Breast epithelium (tissue), 4 donors: ENCODE measurements around the gene MAPK8. TPM values are rescaled to one million over a fixed set of nuclear protein-coding genes. Genes with fewer than 3 reads are reported as not detected.

ENCODE experiments used
- DNase-seq, 2 donors: peaks; one replicate each; pipeline ENCODE4 v3.0.0-alpha.2; 2019; ENCODE audit warnings: low spot score in 2 of 2
- H3K27ac ChIP-seq, 2 donors: fragments of 200-600 bp; sonication (generic) in 1 of 2; one replicate each; pipeline ENCODE4 v1.5.1; 2016 to 2019; ENCODE audit warnings: mild to moderate bottlenecking in 1 of 2
- H3K27me3 ChIP-seq, 2 donors: fragments of 200-600 bp; sonication (generic) in 1 of 2; one replicate each; pipeline versions ENCODE4 v1.5.1 to v1.6.0; 2017 to 2019; ENCODE audit warnings: control low read depth in 1 of 2, mild to moderate bottlenecking in 1 of 2
- H3K36me3 ChIP-seq: fragments of 200-600 bp; one replicate; pipeline ENCODE4 v1.5.1; 2019
- H3K4me1 ChIP-seq, 2 donors: fragments of 200-600 bp; sonication (generic); one replicate each; pipeline ENCODE4 v1.5.1; 2016 to 2019; ENCODE audit warnings: control low read depth in 1 of 2
- H3K4me3 ChIP-seq, 3 donors: fragments of 200-600 bp; sonication (generic); 1 replicate in 2 of 3; 2 replicates in 1 of 3; pipeline ENCODE4 v1.5.1; 2016 to 2019; ENCODE audit warnings: mild to moderate bottlenecking in 3 of 3, moderate library complexity in 2 of 3
- H3K9me3 ChIP-seq, 2 donors: fragments of 200-600 bp; sonication (generic) in 1 of 2; one replicate each; pipeline ENCODE4 v1.5.1; 2016 to 2019; ENCODE audit warnings: control low read depth in 1 of 2
- POLR2A ChIP-seq: fragments of 450-650 bp; IDR thresholded peaks from one replicate; pipeline ENCODE4 v1.6.1; 2016; ENCODE audit warnings: antibody characterized with exemption, mild to moderate bottlenecking, moderate library complexity
- POLR2AphosphoS5 ChIP-seq, 3 donors: sonication (generic); formaldehyde crosslinking; IDR thresholded peaks; one replicate each; pipeline ENCODE4 v1.6.1; 2017; ENCODE audit warnings: antibody characterized with exemption in 3 of 3
- intact Hi-C: fragments of 100-400 bp; cut with DNase I; formaldehyde crosslinking; loops from one replicate; pipeline ENCODE4 v1.15.1; 2023; ENCODE audit warnings: low total_unique reads
- total RNA-seq, 3 donors: library from RNA; depleted of rRNA; stranded (reverse); fragments of >200 nt; gene quantifications; one replicate each; pipeline ENCODE4 v1.1.0, GENCODE V29; 2016
- TF ChIP-seq, protein P1 (sequence below), 3 donors: fragments of 450-650 bp; IDR thresholded peaks; one replicate each; pipeline ENCODE4 v1.5.1; 2016 to 2017; ENCODE audit warnings: antibody characterized with exemption in 3 of 3, mild to moderate bottlenecking in 3 of 3, moderate library complexity in 3 of 3

Gene MAPK8
- total RNA-seq, 3 donors from 2014 or later, result 52.5 to 108 (median 74.1) TPM

DNA sequence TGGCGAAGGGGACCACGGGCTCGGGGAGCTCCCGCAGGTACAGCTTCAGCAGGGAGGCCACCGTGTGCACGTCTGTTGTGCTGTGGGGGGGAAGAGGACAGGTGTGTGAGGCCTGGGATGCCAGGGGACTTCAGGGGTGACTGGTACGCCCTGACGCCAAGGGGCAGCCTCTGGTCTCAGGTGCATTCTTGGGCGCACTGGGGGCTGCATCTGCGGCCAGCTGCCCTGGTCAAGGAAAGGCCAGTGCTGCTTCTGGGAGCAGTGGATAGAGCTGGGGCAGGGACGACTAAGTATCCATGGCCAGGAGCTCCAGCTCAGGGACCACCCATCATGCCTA is 148.5 kb downstream of the MAPK8 start:
- H3K9me3 ChIP-seq, result no peaks in the 10 kb centered on the region
- H3K4me3 ChIP-seq, result no peak overlapping the region
- intact Hi-C loops, result no loop called here
- no peaks in the 10 kb centered on the region for H3K36me3 ChIP-seq
- H3K27me3 ChIP-seq, result no peaks in the 10 kb centered on the region
- TF ChIP-seq POLR2A, result no peak
- TF ChIP-seq, protein P1, sequence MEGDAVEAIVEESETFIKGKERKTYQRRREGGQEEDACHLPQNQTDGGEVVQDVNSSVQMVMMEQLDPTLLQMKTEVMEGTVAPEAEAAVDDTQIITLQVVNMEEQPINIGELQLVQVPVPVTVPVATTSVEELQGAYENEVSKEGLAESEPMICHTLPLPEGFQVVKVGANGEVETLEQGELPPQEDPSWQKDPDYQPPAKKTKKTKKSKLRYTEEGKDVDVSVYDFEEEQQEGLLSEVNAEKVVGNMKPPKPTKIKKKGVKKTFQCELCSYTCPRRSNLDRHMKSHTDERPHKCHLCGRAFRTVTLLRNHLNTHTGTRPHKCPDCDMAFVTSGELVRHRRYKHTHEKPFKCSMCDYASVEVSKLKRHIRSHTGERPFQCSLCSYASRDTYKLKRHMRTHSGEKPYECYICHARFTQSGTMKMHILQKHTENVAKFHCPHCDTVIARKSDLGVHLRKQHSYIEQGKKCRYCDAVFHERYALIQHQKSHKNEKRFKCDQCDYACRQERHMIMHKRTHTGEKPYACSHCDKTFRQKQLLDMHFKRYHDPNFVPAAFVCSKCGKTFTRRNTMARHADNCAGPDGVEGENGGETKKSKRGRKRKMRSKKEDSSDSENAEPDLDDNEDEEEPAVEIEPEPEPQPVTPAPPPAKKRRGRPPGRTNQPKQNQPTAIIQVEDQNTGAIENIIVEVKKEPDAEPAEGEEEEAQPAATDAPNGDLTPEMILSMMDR (IDR thresholded peaks at IDR 0.05), result no peak
- no peaks in the 10 kb centered on the region for H3K4me1 ChIP-seq
- peak; percentile 16 to 40 for DNase-seq
- H3K27ac ChIP-seq, result no peak overlapping the region

DNA sequence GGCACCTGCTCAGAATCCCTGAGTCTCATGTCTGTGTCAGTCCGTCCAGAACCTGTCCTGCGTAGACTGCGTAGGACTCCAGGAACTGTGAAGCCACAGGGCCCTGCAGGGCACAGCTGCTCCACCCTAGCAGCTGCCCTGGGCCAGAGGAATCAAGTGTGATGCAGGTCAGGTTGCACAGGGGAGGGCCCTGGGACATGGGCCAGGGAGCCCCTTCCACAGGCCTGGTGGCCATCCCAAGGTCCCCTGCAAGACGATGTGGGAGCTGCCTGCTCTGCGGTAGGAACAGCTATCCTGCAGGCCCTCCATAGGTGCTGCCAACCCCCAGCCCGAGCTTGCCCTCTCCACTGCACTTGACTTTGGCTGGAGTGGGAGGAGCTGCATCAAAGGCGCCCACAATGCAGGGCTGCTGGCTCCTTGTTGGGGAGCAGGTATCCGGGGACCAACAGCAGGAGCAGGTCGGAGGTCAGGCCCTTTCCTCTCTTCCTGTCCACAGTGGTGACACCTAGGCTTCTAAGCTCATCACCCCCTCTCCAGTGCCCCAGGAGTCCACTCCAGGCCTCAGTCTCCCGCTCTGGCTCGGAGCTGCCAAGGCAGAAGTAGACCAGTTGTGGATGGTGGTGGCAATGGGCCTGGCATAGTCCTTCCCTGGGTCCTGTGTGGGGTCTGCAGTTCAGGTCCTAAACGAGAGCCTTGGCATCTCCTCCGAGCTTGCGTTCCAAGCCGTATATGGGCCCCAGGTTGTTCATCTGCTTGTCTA is 149.1 kb downstream of the MAPK8 start:
- DNase-seq, result peak; percentile 12 to 50
- intact Hi-C loops, result no loop called here
- H3K4me1 ChIP-seq, result no peaks in the 10 kb centered on the region
- no peaks in the 10 kb centered on the region for H3K27me3 ChIP-seq
- TF ChIP-seq POLR2A, result no peak
- TF ChIP-seq POLR2AphosphoS5 (IDR thresholded peaks at IDR 0.05), result no peak
- TF ChIP-seq, protein P1 (IDR thresholded peaks at IDR 0.05), result no peak
- no peaks in the 10 kb centered on the region for H3K36me3 ChIP-seq
- H3K4me3 ChIP-seq, result no peak overlapping the region
- H3K9me3 ChIP-seq, result no peaks in the 10 kb centered on the region
- H3K27ac ChIP-seq, result no peak overlapping the region

DNA sequence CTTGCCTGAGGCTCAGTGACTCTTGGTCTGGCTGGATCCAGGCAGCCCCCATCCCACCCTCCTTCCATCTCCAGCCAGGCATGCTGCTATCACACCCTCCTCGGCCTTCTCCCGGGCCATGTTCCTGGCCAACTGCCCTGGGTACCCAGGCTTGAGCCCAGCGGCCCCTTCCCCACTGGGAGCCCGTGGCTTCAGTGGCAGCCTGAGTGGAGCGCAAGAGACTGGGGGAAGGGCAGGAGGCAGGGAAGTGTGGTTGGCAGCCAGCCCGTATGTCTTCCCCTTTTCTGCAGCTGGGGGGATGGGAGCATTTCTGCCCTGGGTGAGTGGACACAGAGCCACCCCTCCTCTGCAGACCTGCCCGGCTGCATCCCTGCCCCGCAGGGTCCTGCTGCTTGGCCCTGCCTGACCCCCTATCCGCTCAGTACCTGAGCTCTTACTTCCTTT is 149.9 kb downstream of the MAPK8 start:
- Histone ChIP-seq H3K9me3 (no peaks in the 10 kb centered on the region), H3K27ac (no peak overlapping the region), H3K4me1 (no peaks in the 10 kb centered on the region), H3K27me3 (no peaks in the 10 kb centered on the region), H3K36me3 (no peaks in the 10 kb centered on the region), H3K4me3 (no peak overlapping the region)
- peak; percentile 14 to 34 for DNase-seq
- TF ChIP-seq, protein P1 (IDR thresholded peaks at IDR 0.05), result no peak
- TF ChIP-seq POLR2AphosphoS5 (IDR thresholded peaks at IDR 0.05), result no peak
- TF ChIP-seq POLR2A, result no peak
- intact Hi-C loops, result no loop called here

DNA sequence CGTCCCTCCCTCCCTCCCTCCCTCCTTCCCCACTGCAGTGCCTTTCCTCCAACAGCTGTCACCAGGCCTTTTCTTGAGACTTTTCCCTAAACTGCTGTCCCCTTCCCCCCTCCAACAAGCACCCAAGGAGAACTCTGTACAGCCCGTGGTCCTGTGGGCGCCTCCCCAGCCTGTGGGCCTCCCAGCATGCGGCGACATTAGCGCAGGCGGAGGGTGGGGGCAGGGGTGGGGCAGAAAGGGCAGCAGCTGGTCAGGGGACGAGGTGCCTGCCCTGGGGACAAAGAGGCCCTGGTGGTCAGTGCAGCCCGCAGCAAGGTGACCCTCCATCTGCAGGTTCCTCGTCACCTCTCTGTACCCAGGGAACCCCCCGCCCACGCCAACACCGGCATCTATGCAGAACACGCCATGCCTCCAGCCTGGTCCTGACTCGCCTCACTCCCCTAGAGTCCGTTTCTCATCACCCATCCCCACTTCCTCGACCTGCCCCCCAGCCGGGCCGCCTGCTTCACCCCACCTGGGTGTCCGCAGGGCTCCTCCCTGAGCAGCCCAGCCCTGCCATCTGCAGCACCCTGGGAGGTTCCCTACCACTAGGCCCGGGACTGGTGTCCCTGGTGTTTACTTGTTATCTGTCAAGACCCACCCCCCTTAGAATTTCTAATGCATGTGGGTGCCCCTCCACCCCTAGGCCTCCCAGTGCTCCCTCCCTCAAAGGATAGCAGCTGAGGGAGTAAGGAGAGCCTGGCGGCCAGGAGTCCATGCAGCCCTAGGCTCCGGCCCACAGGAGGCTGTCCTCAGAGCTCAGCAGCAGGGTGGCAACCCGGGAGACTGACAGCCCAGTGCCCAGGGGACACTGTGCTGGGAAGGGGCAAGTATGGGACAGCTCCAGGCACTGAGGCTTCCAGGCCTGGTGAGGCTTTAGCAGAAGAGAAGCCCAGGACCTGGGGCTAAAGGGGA is 150.6 kb downstream of the MAPK8 start:
- no peak for TF ChIP-seq POLR2AphosphoS5 (IDR thresholded peaks at IDR 0.05)
- no peak for TF ChIP-seq POLR2A
- TF ChIP-seq, protein P1 (IDR thresholded peaks at IDR 0.05), result no peak
- Histone ChIP-seq H3K27ac (no peak overlapping the region), H3K36me3 (no peaks in the 10 kb centered on the region), H3K9me3 (no peaks in the 10 kb centered on the region), H3K4me3 (no peak overlapping the region), H3K4me1 (no peaks in the 10 kb centered on the region), H3K27me3 (no peaks in the 10 kb centered on the region)
- intact Hi-C loops, result no loop called here
- DNase-seq, result peak; percentile 7 to 46
